Endodermal cell (in vitro differentiated cells): Measurements from ENCODE around the gene MAML2. TPM values are rescaled to one million over a fixed set of nuclear protein-coding genes. Genes with fewer than 3 reads are reported as not detected.

Source experiments
- DNase-seq: peaks from one replicate; pipeline ENCODE4 v3.0.0-alpha.2; 2017
- H3K27ac ChIP-seq: 2 replicates; pipeline ENCODE4 v1.5.1; 2013; ENCODE audit warnings: mild to moderate bottlenecking, low read depth, low read length, moderate library complexity
- H3K27me3 ChIP-seq: 2 replicates; pipeline ENCODE4 v1.6.1; 2013; ENCODE audit warnings: mild to moderate bottlenecking, low read length, moderate library complexity; ENCODE audit not compliant: insufficient read depth, control insufficient read depth, poor library complexity, severe bottlenecking
- H3K36me3 ChIP-seq: 2 replicates; pipeline ENCODE4 v1.7.0; 2013; ENCODE audit warnings: mild to moderate bottlenecking, low read length, moderate library complexity; ENCODE audit not compliant: control insufficient read depth, insufficient read depth
- H3K4me1 ChIP-seq: one replicate; pipeline ENCODE4 v1.7.0; 2013; ENCODE audit warnings: low read length; ENCODE audit not compliant: control insufficient read depth, insufficient read depth
- H3K4me3 ChIP-seq: 2 replicates; pipeline ENCODE4 v1.5.1; 2013; ENCODE audit warnings: mild to moderate bottlenecking, low read length, moderate library complexity
- H3K9ac ChIP-seq: 2 replicates; pipeline ENCODE4 v1.6.1; 2013; ENCODE audit warnings: mild to moderate bottlenecking, low read length, moderate library complexity; ENCODE audit not compliant: poor library complexity, severe bottlenecking; ENCODE audit errors: extremely low read depth
- H3K9me3 ChIP-seq: 2 replicates; pipeline ENCODE4 v1.6.1; 2013; ENCODE audit warnings: mild to moderate bottlenecking, low read length, moderate library complexity; ENCODE audit not compliant: control insufficient read depth
- H3K27ac Mint-ChIP-seq: 2 replicates; pipeline ENCODE4 v1.8.0; 2020; ENCODE audit warnings: mixed read lengths
- H3K27me3 Mint-ChIP-seq: 2 replicates; pipeline ENCODE4 v1.8.0; 2021; ENCODE audit warnings: mild to moderate bottlenecking, mixed read lengths; ENCODE audit not compliant: insufficient read depth
- H3K36me3 Mint-ChIP-seq: 2 replicates; pipeline ENCODE4 v1.8.0; 2020; ENCODE audit warnings: low read depth, mixed read lengths
- H3K4me1 Mint-ChIP-seq: 2 replicates; pipeline ENCODE4 v1.8.0; 2020; ENCODE audit warnings: mixed read lengths
- H3K4me3 Mint-ChIP-seq: 2 replicates; pipeline ENCODE4 v1.8.0; 2020; ENCODE audit warnings: mild to moderate bottlenecking, moderate library complexity, mixed read lengths
- H3K9me3 Mint-ChIP-seq: 2 replicates; pipeline ENCODE4 v1.8.0; 2020; ENCODE audit warnings: mild to moderate bottlenecking, mixed read lengths
- WGBS, 2 experiments: methylation state at CpG; one replicate each; pipeline versions ENCODE4 v1.1.5 to v1.1.7; 2013; ENCODE audit warnings: missing lambda C conversion rate in 2 of 2, mixed read lengths in 1 of 2; ENCODE audit not compliant: insufficient coverage in 1 of 2, insufficient read length in 1 of 2; 5-methylcytosine and 5-hydroxymethylcytosine counted together
- total RNA-seq, 2 donors: library from RNA; stranded (reverse); fragmentation: NEBNext Ultra II Directional in 1 of 2; extraction: Animal tissue kit (Norgen Biotek cat#: 25700) in 1 of 2; gene quantifications; 2 replicates in 1 of 2; 3 replicates in 1 of 2; pipeline ENCODE4 v1.2.1, GENCODE V29; 2021
- TF ChIP-seq, protein P1 (sequence below): fragments of 200-600 bp; sonication (generic); conservative IDR thresholded peaks from 2 replicates; pipeline ENCODE4 v1.5.0; 2021; ENCODE audit warnings: antibody characterized with exemption, mild to moderate bottlenecking

The MAML2 gene
- total RNA-seq, 2 donors from 2014 or later, result 6.6 to 8.0 TPM

DNA sequence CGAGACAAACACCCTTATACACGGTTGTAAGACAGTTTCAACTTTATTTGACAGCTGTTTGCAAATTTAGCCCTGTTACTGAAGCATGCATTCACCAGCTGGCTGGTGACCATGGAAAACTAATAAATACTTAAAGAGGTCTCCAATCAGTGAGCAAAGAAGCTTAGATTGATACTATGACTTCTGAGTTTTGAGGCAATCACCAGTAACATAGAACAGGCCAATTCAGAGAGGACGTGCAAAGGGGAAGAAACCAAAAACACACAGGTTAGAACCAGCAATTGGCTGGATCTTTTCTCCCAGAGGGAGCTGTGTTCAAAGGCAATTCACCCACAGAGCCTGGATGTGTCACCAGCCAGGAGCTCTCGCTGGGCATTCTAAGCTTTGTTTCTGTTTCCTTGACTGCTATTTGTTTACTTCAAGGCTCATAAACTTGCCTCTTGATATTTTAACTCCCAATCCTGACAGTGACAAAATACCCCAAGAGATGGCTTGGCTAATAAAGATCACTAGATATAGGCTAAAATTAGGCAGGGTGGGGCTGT lies 305.5 kb downstream of the MAML2 start:
- Histone ChIP-seq H3K9ac (no peak overlapping the region), H3K36me3 (no peaks in the 10 kb centered on the region), H3K4me3 (no peak overlapping the region), H3K4me1 (peaks cover 13% of the 10 kb centered on the region), H3K27ac (peak overlapping the region; percentile 2), H3K27me3 (no peaks in the 10 kb centered on the region), H3K9me3 (no peaks in the 10 kb centered on the region)
- Mint-ChIP-seq H3K4me3 (no peak overlapping the region), H3K27ac (no peak overlapping the region), H3K36me3 (peaks cover 2% of the 10 kb centered on the region), H3K4me1 (peaks cover 20% of the 10 kb centered on the region), H3K27me3 (no peaks in the 10 kb centered on the region), H3K9me3 (no peaks in the 10 kb centered on the region)
- peak; percentile 70 for DNase-seq
- WGBS, 2 experiments, result 71 to 83% methylated on average over 3 to 4 of the region's 4 CpGs
- TF ChIP-seq, protein P1, sequence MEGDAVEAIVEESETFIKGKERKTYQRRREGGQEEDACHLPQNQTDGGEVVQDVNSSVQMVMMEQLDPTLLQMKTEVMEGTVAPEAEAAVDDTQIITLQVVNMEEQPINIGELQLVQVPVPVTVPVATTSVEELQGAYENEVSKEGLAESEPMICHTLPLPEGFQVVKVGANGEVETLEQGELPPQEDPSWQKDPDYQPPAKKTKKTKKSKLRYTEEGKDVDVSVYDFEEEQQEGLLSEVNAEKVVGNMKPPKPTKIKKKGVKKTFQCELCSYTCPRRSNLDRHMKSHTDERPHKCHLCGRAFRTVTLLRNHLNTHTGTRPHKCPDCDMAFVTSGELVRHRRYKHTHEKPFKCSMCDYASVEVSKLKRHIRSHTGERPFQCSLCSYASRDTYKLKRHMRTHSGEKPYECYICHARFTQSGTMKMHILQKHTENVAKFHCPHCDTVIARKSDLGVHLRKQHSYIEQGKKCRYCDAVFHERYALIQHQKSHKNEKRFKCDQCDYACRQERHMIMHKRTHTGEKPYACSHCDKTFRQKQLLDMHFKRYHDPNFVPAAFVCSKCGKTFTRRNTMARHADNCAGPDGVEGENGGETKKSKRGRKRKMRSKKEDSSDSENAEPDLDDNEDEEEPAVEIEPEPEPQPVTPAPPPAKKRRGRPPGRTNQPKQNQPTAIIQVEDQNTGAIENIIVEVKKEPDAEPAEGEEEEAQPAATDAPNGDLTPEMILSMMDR, result no peak

DNA sequence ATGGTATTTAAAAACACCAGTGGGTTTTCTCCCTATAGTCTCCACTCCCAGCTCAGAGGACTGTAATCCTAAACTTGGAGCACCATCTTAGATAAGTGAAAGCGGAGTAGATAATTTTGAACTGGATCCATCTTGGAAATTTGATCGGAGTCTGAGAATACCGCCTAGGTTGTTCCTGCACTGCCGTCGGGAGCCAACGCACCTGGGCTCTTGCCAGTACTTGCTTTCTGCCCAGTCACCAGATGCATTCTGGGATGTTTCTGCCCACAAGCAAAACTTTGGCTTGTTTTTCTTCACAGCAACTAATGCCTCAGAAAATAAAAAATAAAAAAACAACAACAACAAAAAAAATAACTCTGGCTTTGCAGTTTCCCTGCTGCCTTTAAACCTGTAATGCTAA lies 306.1 kb downstream of the MAML2 start:
- TF ChIP-seq, protein P1, result no peak
- Mint-ChIP-seq H3K4me3 (no peak overlapping the region), H3K9me3 (no peaks in the 10 kb centered on the region), H3K27me3 (no peaks in the 10 kb centered on the region), H3K27ac (no peak overlapping the region), H3K4me1 (peaks cover 20% of the 10 kb centered on the region), H3K36me3 (peaks cover 2% of the 10 kb centered on the region)
- DNase-seq, result no peak
- H3K9me3 ChIP-seq, result no peaks in the 10 kb centered on the region
- H3K27me3 ChIP-seq, result no peaks in the 10 kb centered on the region
- no peaks in the 10 kb centered on the region for H3K36me3 ChIP-seq
- H3K4me3 ChIP-seq, result no peak overlapping the region
- 96 to 98% methylated on average over 6 of the region's 6 CpGs for WGBS, 2 experiments
- H3K4me1 ChIP-seq, result peaks cover 13% of the 10 kb centered on the region
- H3K27ac ChIP-seq, result no peak overlapping the region
- H3K9ac ChIP-seq, result no peak overlapping the region

- H3K9me3 ChIP-seq, result no peaks in the 10 kb centered on the region
- Mint-ChIP-seq H3K4me1 (peaks cover 20% of the 10 kb centered on the region), H3K4me3 (no peak overlapping the region), H3K27me3 (no peaks in the 10 kb centered on the region), H3K36me3 (no peaks in the 10 kb centered on the region), H3K27ac (peak overlapping the region; percentile 46), H3K9me3 (no peaks in the 10 kb centered on the region)
- H3K27ac ChIP-seq, result no peak overlapping the region
- H3K27me3 ChIP-seq, result no peaks in the 10 kb centered on the region
- no peak overlapping the region for H3K9ac ChIP-seq
- DNase-seq, result no peak
- no peaks in the 10 kb centered on the region for H3K36me3 ChIP-seq
- H3K4me1 ChIP-seq, result peaks cover 13% of the 10 kb centered on the region
- WGBS, 2 experiments, result 95 to 100% methylated on average over 2 to 3 of the region's 3 CpGs
- TF ChIP-seq, protein P1, result no peak
- peak overlapping the region; percentile 14 for H3K4me3 ChIP-seq
These were observed 307.3 kb downstream of the MAML2 start for GRCh38 chr11:96035740-96036078.
